ENCODE data around the gene CNN2. TPM values are rescaled to one million over a fixed set of nuclear protein-coding genes. Genes with fewer than 3 reads are reported as not detected.

Gene CNN2
- total RNA-seq, 3 donors from 2014 or later (not counting 1 experiment from before 2014, with no cell fraction given), result 163 to 276 (median 179) TPM

GRCh38 chr19:1081301-1082164 is 55.1 kb downstream of the CNN2 start:
- 96% methylated on average over 58 of the region's 58 CpGs for WGBS (ENCODE audit: insufficient coverage)
- Histone ChIP-seq H3K9me3 (ENCODE audit: control insufficient read depth, insufficient read depth, low read length) (no peaks in the 10 kb centered on the region), H3K36me3 (ENCODE audit: control insufficient read depth, insufficient read depth, low read length) (peaks cover 82% of the 10 kb centered on the region), H3K27ac (ENCODE audit: low read length) (no peak overlapping the region), H3K4me1 (ENCODE audit: control insufficient read depth, insufficient read depth, low read length) (peaks cover 69% of the 10 kb centered on the region), H3K27me3 (ENCODE audit: control insufficient read depth, insufficient read depth, low read length) (no peaks in the 10 kb centered on the region), H3K4me3 (ENCODE audit: low read length) (no peak overlapping the region)
- intact Hi-C loops (cut with micrococcal nuclease), result no loop called here
- no peaks in the 10 kb centered on the region for H3K36me3 Mint-ChIP-seq
- no peaks in the 10 kb centered on the region for H3K27me3 Mint-ChIP-seq (ENCODE audit: low read depth in 2 of 2)
- no peak overlapping the region for H3K4me3 Mint-ChIP-seq
- ATAC-seq, result no peak
- H3K27ac Mint-ChIP-seq, result peak overlapping the region in 1 of 2 donors; percentile 57
- peak in 1 of 2 donors; percentile 23 for DNase-seq
- peaks cover 12 to 20% of the 10 kb centered on the region in 2 donors for H3K4me1 Mint-ChIP-seq
- TF ChIP-seq CTCF (IDR thresholded peaks at IDR 0.05), result no peak
- no peaks in the 10 kb centered on the region for H3K9me3 Mint-ChIP-seq

GRCh38 chr19:1082165-1082927 is 55.9 kb downstream of the CNN2 start:
- Mint-ChIP-seq H3K27ac (no peak overlapping the region), H3K27me3 (ENCODE audit: low read depth in 2 of 2) (no peaks in the 10 kb centered on the region), H3K4me1 (peaks cover 6 to 14% of the 10 kb centered on the region in 2 donors), H3K36me3 (no peaks in the 10 kb centered on the region), H3K4me3 (no peak overlapping the region), H3K9me3 (no peaks in the 10 kb centered on the region)
- no peak for TF ChIP-seq CTCF (IDR thresholded peaks at IDR 0.05)
- intact Hi-C loops (cut with micrococcal nuclease), result no loop called here
- ATAC-seq (peak; percentile 41 to 67 (median 43)), DNase-seq (peak in 1 of 2 donors; percentile 93)
- WGBS (ENCODE audit: insufficient coverage), result 76% methylated on average over 51 of the region's 51 CpGs
- no peaks in the 10 kb centered on the region for H3K9me3 ChIP-seq (ENCODE audit: control insufficient read depth, insufficient read depth, low read length)
- H3K27me3 ChIP-seq (ENCODE audit: control insufficient read depth, insufficient read depth, low read length), result no peaks in the 10 kb centered on the region
- no peak overlapping the region for H3K4me3 ChIP-seq (ENCODE audit: low read length)
- H3K4me1 ChIP-seq (ENCODE audit: control insufficient read depth, insufficient read depth, low read length), result peaks cover 69% of the 10 kb centered on the region
- H3K27ac ChIP-seq (ENCODE audit: low read length), result peak overlapping the region; percentile 8
- peaks cover 87% of the 10 kb centered on the region for H3K36me3 ChIP-seq (ENCODE audit: control insufficient read depth, insufficient read depth, low read length)

- H3K9me3 ChIP-seq (ENCODE audit: control insufficient read depth, insufficient read depth, low read length), result no peaks in the 10 kb centered on the region
- no peaks in the 10 kb centered on the region for H3K9me3 Mint-ChIP-seq
- H3K4me1 ChIP-seq (ENCODE audit: control insufficient read depth, insufficient read depth, low read length), result peaks cover 69% of the 10 kb centered on the region
- intact Hi-C loops (cut with micrococcal nuclease), result no loop called here
- no peaks in the 10 kb centered on the region for H3K27me3 Mint-ChIP-seq (ENCODE audit: low read depth in 2 of 2)
- DNase-seq (no peak), ATAC-seq (no peak)
- no peaks in the 10 kb centered on the region for H3K36me3 Mint-ChIP-seq
- H3K4me1 Mint-ChIP-seq, result peaks cover 14 to 22% of the 10 kb centered on the region in 2 donors
- no peaks in the 10 kb centered on the region for H3K27me3 ChIP-seq (ENCODE audit: control insufficient read depth, insufficient read depth, low read length)
- H3K36me3 ChIP-seq (ENCODE audit: control insufficient read depth, insufficient read depth, low read length), result peaks cover 87% of the 10 kb centered on the region
- no peak overlapping the region for H3K4me3 Mint-ChIP-seq
- no peak for TF ChIP-seq CTCF (IDR thresholded peaks at IDR 0.05)
- WGBS (ENCODE audit: insufficient coverage), result 94% methylated on average over 59 of the region's 59 CpGs
- peak overlapping the region; percentile 9 to 29 for H3K27ac Mint-ChIP-seq
- no peak overlapping the region for H3K27ac ChIP-seq (ENCODE audit: low read length)
- H3K4me3 ChIP-seq (ENCODE audit: low read length), result no peak overlapping the region
Measured at GRCh38 chr19:1082928-1083816, 56.8 kb downstream of the CNN2 start.

Measured in natural killer cell (primary cell).